NB4 (cell line): ENCODE results near the gene OMA1.
"Not testable (repeated sequence)": the region's sequence is repeated elsewhere in the genome, so short reads cannot be mapped to it uniquely, and the experiment has no call there.

Source experiments
- DNase-seq: peaks from one replicate; pipeline ENCODE4 v3.0.0; 2010; ENCODE audit warnings: low read depth
- H3K4me3 ChIP-seq: one replicate; pipeline ENCODE4 v1.5.1; 2011; ENCODE audit warnings: mild to moderate bottlenecking, low read depth, low read length, moderate library complexity
- MAX ChIP-seq: IDR thresholded peaks from 2 replicates; pipeline ENCODE4 v1.6.1; 2011; ENCODE audit warnings: low read depth, low read length
- MYC ChIP-seq: IDR thresholded peaks from 2 replicates; pipeline ENCODE4 v1.6.1; 2011; ENCODE audit warnings: low read depth, low read length
- POLR2A ChIP-seq: IDR thresholded peaks from 2 replicates; pipeline ENCODE4 v1.6.1; 2011; ENCODE audit warnings: mild to moderate bottlenecking; ENCODE audit not compliant: insufficient read length; ENCODE audit errors: extremely low read depth
- TF ChIP-seq, protein P1 (sequence below): IDR thresholded peaks from one replicate; pipeline ENCODE4 v1.5.1; 2012; ENCODE audit warnings: low read depth, low read length

OMA1 gene

GRCh38 chr1:58505286-58505685, 41.2 kb downstream of the OMA1 start:
- no peak overlapping the region for H3K4me3 ChIP-seq
- no peak for DNase-seq
- TF ChIP-seq, protein P1, sequence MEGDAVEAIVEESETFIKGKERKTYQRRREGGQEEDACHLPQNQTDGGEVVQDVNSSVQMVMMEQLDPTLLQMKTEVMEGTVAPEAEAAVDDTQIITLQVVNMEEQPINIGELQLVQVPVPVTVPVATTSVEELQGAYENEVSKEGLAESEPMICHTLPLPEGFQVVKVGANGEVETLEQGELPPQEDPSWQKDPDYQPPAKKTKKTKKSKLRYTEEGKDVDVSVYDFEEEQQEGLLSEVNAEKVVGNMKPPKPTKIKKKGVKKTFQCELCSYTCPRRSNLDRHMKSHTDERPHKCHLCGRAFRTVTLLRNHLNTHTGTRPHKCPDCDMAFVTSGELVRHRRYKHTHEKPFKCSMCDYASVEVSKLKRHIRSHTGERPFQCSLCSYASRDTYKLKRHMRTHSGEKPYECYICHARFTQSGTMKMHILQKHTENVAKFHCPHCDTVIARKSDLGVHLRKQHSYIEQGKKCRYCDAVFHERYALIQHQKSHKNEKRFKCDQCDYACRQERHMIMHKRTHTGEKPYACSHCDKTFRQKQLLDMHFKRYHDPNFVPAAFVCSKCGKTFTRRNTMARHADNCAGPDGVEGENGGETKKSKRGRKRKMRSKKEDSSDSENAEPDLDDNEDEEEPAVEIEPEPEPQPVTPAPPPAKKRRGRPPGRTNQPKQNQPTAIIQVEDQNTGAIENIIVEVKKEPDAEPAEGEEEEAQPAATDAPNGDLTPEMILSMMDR = no peak
- TF ChIP-seq MYC (no peak), POLR2A (no peak), MAX (no peak)

DNA sequence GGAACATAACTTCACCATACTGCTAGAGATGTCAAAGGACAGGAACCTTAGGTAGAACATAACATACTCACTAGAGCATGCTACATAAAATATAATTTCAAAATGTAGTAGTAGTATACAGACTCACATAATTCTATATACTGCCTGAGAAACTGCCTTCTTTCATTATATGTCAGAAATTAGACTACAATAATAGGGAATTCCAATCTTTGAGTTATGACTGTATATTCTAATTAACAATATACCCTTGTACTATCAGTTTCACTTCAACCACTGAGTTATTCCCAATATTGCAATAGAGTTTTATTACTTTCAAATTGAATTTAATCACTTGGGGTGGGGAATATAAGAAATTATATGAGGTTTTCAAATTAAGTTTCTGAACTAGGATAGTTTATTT, 44.0 kb downstream of the OMA1 start:
- TF ChIP-seq, protein P1 = no peak
- TF ChIP-seq POLR2A (no peak), MAX (no peak), MYC (no peak)

DNA sequence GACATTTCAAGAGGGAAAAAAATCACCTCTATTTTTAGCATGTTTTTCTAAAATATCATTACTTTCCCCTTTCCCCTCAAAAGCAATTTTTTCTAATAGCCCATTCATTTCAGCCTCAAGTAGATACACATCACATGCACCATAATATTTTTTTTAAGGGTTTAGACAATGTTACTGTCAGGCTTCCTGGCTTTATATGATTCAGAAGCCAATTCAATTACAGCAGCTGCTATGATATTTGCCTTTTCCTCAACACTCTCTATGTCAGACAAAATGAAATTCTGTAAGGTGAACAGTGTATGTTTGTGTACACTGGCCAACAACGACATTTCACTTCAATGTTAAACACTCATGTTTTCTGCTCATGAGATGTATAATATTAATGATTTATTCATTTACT, 46.5 kb downstream of the OMA1 start:
- no peak for DNase-seq
- no peak overlapping the region for H3K4me3 ChIP-seq
- TF ChIP-seq POLR2A (no peak), MAX (no peak), MYC (no peak)
- TF ChIP-seq, protein P1 = no peak

More for the DNA sequence above, 44.0 kb downstream of the OMA1 start:
- no peak overlapping the region for H3K4me3 ChIP-seq
- DNase-seq = no peak

- TF ChIP-seq MYC = no peak
- no peak for TF ChIP-seq MAX
- TF ChIP-seq, protein P1 = no peak
- no peak for TF ChIP-seq POLR2A
- no peak for DNase-seq
- H3K4me3 ChIP-seq = no peak overlapping the region
Observed at GRCh38 chr1:58497499-58497898, 49.0 kb downstream of the OMA1 start.

GRCh38 chr1:58496042-58496441, 50.5 kb downstream of the OMA1 start:
- DNase-seq = no peak
- no peak overlapping the region for H3K4me3 ChIP-seq
- TF ChIP-seq MYC = no peak
- no peak for TF ChIP-seq POLR2A
- no peak for TF ChIP-seq MAX
- TF ChIP-seq, protein P1 = no peak

DNA sequence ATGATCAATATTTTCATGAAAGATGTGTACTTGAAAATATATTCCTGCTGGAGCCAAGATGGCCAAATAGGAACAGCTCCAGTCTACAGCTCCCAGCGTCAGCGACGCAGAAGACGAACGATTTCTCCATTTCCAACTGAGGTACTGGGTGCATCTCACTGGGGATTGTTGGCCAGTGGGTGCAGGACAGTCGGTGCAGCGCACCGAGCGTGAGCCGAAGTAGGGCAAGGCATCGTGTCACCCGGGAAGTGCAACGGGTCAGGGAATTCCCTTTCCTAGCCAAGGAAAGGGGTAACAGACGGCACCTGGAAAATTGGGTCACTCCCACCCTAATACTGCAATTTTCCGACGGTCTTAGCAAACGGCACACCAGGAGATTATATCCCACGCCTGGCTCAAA, 57.6 kb downstream of the OMA1 start:
- DNase-seq, H3K4me3 ChIP-seq: not testable (repeated sequence)
